ENCODE measurements around the gene PPP2R5C.

The PPP2R5C gene

GRCh38 chr14:101857226-101857625 lies 95.7 kb downstream of the PPP2R5C start:
- no peak overlapping the region for H3K4me3 ChIP-seq (ENCODE audit: low read length)
- WGBS = 86% methylated on average over 1 of the region's 1 CpG
- H3K4me1 ChIP-seq (ENCODE audit: insufficient read depth, low read length) = no peaks in the 10 kb centered on the region
- H3K27me3 ChIP-seq (ENCODE audit: insufficient read depth, low read length) = no peaks in the 10 kb centered on the region
- peaks cover 14% of the 10 kb centered on the region for H3K36me3 ChIP-seq (ENCODE audit: insufficient read depth, low read length)
- H3K9ac ChIP-seq (ENCODE audit: low read depth, low read length) = no peak overlapping the region
- no peaks in the 10 kb centered on the region for H3K9me3 ChIP-seq (ENCODE audit: insufficient read depth, low read depth, low read length)
- no peak overlapping the region for H3K27ac ChIP-seq (ENCODE audit: low read depth, low read length)

GRCh38 chr14:101858791-101859537 lies 97.5 kb downstream of the PPP2R5C start:
- Histone ChIP-seq H3K27ac (ENCODE audit: low read depth, low read length) (no peak overlapping the region), H3K9ac (ENCODE audit: low read depth, low read length) (no peak overlapping the region), H3K4me1 (ENCODE audit: insufficient read depth, low read length) (no peaks in the 10 kb centered on the region), H3K9me3 (ENCODE audit: insufficient read depth, low read depth, low read length) (no peaks in the 10 kb centered on the region), H3K27me3 (ENCODE audit: insufficient read depth, low read length) (no peaks in the 10 kb centered on the region), H3K4me3 (ENCODE audit: low read length) (no peak overlapping the region), H3K36me3 (ENCODE audit: insufficient read depth, low read length) (peaks cover 14% of the 10 kb centered on the region)
- 95% methylated on average over 17 of the region's 17 CpGs for WGBS

- H3K4me1 ChIP-seq (ENCODE audit: insufficient read depth, low read length) = no peaks in the 10 kb centered on the region
- 90% methylated on average over 2 of the region's 2 CpGs for WGBS
- no peak overlapping the region for H3K27ac ChIP-seq (ENCODE audit: low read depth, low read length)
Measured at GRCh38 chr14:101859538-101859902, 98.0 kb downstream of the PPP2R5C start.

DNA sequence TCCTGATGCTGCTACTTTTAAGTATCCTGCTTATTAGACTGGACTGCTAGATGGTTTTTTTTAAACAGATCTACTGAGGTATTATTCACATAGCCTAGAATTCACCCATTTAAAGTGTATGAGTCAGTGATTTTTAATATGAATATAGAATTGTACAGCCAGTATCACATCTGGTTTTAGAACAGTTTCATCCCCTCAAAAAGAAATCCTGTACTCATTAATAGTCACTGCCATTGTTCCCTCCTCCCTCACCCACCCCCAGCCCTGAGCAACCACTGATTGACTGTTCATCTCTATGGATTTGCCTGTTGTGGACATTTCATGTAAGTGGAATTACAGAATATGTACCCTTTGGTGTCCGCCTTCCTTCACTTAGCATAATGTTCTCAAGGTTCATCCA lies 98.4 kb downstream of the PPP2R5C start:
- Histone ChIP-seq H3K9ac (ENCODE audit: low read depth, low read length) (no peak overlapping the region), H3K4me3 (ENCODE audit: low read length) (no peak overlapping the region), H3K27ac (ENCODE audit: low read depth, low read length) (no peak overlapping the region), H3K36me3 (ENCODE audit: insufficient read depth, low read length) (peaks cover 14% of the 10 kb centered on the region), H3K9me3 (ENCODE audit: insufficient read depth, low read depth, low read length) (no peaks in the 10 kb centered on the region), H3K27me3 (ENCODE audit: insufficient read depth, low read length) (no peaks in the 10 kb centered on the region), H3K4me1 (ENCODE audit: insufficient read depth, low read length) (no peaks in the 10 kb centered on the region)
- WGBS = 95% methylated on average over 1 of the region's 1 CpG

More at GRCh38 chr14:101859538-101859902, 98.0 kb downstream of the PPP2R5C start:
- no peak overlapping the region for H3K4me3 ChIP-seq (ENCODE audit: low read length)
- no peaks in the 10 kb centered on the region for H3K27me3 ChIP-seq (ENCODE audit: insufficient read depth, low read length)
- peaks cover 14% of the 10 kb centered on the region for H3K36me3 ChIP-seq (ENCODE audit: insufficient read depth, low read length)
- H3K9me3 ChIP-seq (ENCODE audit: insufficient read depth, low read depth, low read length) = no peaks in the 10 kb centered on the region
- H3K9ac ChIP-seq (ENCODE audit: low read depth, low read length) = no peak overlapping the region

- no peaks in the 10 kb centered on the region for H3K27me3 ChIP-seq (ENCODE audit: insufficient read depth, low read length)
- no peak overlapping the region for H3K4me3 ChIP-seq (ENCODE audit: low read length)
- H3K9me3 ChIP-seq (ENCODE audit: insufficient read depth, low read depth, low read length) = no peaks in the 10 kb centered on the region
- no peaks in the 10 kb centered on the region for H3K4me1 ChIP-seq (ENCODE audit: insufficient read depth, low read length)
- 96% methylated on average over 6 of the region's 6 CpGs for WGBS
- H3K36me3 ChIP-seq (ENCODE audit: insufficient read depth, low read length) = peaks cover 14% of the 10 kb centered on the region
- H3K9ac ChIP-seq (ENCODE audit: low read depth, low read length) = no peak overlapping the region
- H3K27ac ChIP-seq (ENCODE audit: low read depth, low read length) = no peak overlapping the region
Measured at GRCh38 chr14:101861464-101861863, 100.0 kb downstream of the PPP2R5C start.

DNA sequence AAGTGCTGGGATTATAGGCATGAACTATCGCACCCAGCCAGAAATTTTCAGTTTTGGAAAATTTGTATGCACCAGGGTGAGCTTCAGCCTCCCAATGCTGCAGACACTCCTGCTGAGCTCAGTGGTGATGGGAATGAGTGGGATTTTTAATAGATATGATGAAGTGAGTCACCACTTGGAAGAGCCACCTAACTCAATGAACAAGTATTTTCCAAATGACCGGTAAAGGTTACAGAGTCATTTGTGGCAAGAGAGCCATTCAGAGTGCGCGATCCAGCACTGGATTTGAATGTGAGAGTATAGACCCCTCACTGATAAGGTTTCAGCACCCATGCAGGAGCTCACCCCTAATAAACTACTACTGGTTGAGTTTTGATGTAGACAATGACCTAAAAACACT lies 100.7 kb downstream of the PPP2R5C start:
- H3K27ac ChIP-seq (ENCODE audit: low read depth, low read length) = no peak overlapping the region
- H3K4me1 ChIP-seq (ENCODE audit: insufficient read depth, low read length) = no peaks in the 10 kb centered on the region
- H3K9ac ChIP-seq (ENCODE audit: low read depth, low read length) = no peak overlapping the region
- no peaks in the 10 kb centered on the region for H3K9me3 ChIP-seq (ENCODE audit: insufficient read depth, low read depth, low read length)
- H3K4me3 ChIP-seq (ENCODE audit: low read length) = no peak overlapping the region
- peaks cover 9% of the 10 kb centered on the region for H3K36me3 ChIP-seq (ENCODE audit: insufficient read depth, low read length)
- 100% methylated on average over 4 of the region's 4 CpGs for WGBS
- H3K27me3 ChIP-seq (ENCODE audit: insufficient read depth, low read length) = no peaks in the 10 kb centered on the region

DNA sequence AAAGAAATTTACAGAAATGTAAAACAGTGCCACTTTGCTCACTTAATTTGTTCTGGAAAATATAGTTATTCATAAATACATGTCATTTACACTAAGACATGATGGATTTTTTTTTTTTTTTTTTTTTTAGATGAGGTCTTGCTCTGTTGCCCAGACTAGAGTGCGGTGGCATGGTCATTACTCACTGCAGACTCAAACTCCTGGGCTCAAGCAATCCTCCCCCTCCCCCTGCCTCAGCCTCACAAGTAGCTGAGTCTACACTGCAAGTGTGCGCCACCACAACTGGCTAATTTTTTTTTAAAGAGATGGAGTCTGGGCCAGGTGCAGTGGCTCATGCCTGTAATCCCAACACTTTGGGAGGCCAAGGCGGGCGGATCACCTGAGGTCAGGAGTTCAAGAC lies 101.2 kb downstream of the PPP2R5C start:
- Histone ChIP-seq H3K36me3 (ENCODE audit: insufficient read depth, low read length) (peaks cover 5% of the 10 kb centered on the region; the same call in 1 of the 2 replicates), H3K9me3 (ENCODE audit: insufficient read depth, low read depth, low read length) (no peaks in the 10 kb centered on the region), H3K4me1 (ENCODE audit: insufficient read depth, low read length) (no peaks in the 10 kb centered on the region), H3K4me3 (ENCODE audit: low read length) (no peak overlapping the region), H3K27ac (ENCODE audit: low read depth, low read length) (no peak overlapping the region), H3K27me3 (ENCODE audit: insufficient read depth, low read length) (no peaks in the 10 kb centered on the region), H3K9ac (ENCODE audit: low read depth, low read length) (no peak overlapping the region)
- 92% methylated on average over 3 of the region's 4 CpGs for WGBS

DNA sequence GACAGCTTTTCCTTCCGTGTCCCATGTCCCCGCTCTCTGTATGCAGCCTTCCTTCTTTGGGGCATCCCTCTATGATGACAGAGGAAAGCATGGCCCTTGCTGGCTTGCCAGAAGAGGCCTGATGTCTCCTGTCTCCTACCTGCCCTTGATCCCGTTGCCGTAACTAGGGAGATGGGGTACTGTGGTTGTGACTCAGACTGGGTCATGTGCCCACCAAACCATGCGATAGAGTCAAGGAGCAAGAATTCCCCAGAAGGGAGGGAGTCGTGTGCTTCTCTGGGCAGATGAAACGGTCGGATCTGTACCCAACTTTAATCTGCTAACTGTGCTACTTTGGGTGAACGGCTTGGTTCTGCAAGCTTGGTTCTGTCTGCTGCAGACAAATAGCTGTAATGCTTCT lies 103.8 kb downstream of the PPP2R5C start:
- Histone ChIP-seq H3K9ac (ENCODE audit: low read depth, low read length) (no peak overlapping the region), H3K4me3 (ENCODE audit: low read length) (no peak overlapping the region), H3K27me3 (ENCODE audit: insufficient read depth, low read length) (no peaks in the 10 kb centered on the region), H3K27ac (ENCODE audit: low read depth, low read length) (no peak overlapping the region), H3K36me3 (ENCODE audit: insufficient read depth, low read length) (no peaks in the 10 kb centered on the region), H3K4me1 (ENCODE audit: insufficient read depth, low read length) (no peaks in the 10 kb centered on the region), H3K9me3 (ENCODE audit: insufficient read depth, low read depth, low read length) (no peaks in the 10 kb centered on the region)
- WGBS = 92% methylated on average over 9 of the region's 9 CpGs

DNA sequence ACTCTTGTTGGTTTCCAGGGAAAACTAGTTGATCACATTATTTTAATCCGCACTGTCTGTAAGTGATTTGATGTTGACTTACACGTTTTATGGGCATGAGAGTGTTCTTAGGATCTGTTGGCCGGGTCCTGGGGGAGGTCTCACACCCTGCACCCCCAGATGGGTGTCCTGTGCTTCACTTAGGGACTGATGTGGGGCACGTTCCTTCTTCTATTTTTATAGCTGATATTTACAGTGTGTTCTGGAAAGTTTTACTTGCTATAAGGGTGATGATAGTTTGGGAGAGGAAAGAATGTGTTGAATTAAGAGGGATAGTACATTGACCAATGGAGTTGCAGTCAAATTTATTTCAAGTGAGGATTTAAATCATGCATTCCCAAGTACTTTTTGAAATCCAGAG lies 106.3 kb downstream of the PPP2R5C start:
- Histone ChIP-seq H3K9ac (ENCODE audit: low read depth, low read length) (no peak overlapping the region), H3K4me1 (ENCODE audit: insufficient read depth, low read length) (no peaks in the 10 kb centered on the region), H3K27me3 (ENCODE audit: insufficient read depth, low read length) (no peaks in the 10 kb centered on the region), H3K4me3 (ENCODE audit: low read length) (no peak overlapping the region), H3K9me3 (ENCODE audit: insufficient read depth, low read depth, low read length) (no peaks in the 10 kb centered on the region), H3K36me3 (ENCODE audit: insufficient read depth, low read length) (no peaks in the 10 kb centered on the region), H3K27ac (ENCODE audit: low read depth, low read length) (no peak overlapping the region)
- WGBS = 91% methylated on average over 4 of the region's 4 CpGs

DNA sequence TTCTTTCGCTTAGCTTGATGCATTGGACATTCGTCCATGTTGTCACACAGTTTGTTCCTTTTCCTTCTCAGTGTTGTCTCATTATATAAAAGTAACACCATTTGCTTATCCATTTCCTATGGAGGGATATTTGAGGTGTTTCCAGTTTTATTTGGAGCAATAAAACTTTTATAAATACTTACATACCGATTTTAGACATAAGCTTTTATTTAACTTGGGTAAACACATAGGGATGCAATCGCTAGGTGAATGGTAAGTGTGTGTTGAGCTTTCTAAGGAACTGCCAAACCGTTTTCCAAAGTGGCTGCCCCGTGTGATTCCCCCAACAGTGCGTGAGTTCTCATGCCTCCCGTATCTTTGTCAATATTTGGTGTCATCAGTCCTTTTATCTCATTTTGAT lies 107.7 kb downstream of the PPP2R5C start:
- Histone ChIP-seq H3K4me1 (ENCODE audit: insufficient read depth, low read length) (no peaks in the 10 kb centered on the region), H3K36me3 (ENCODE audit: insufficient read depth, low read length) (no peaks in the 10 kb centered on the region), H3K9ac (ENCODE audit: low read depth, low read length) (no peak overlapping the region), H3K4me3 (ENCODE audit: low read length) (no peak overlapping the region), H3K9me3 (ENCODE audit: insufficient read depth, low read depth, low read length) (no peaks in the 10 kb centered on the region), H3K27me3 (ENCODE audit: insufficient read depth, low read length) (no peaks in the 10 kb centered on the region), H3K27ac (ENCODE audit: low read depth, low read length) (no peak overlapping the region)
- 94% methylated on average over 7 of the region's 8 CpGs for WGBS

DNA sequence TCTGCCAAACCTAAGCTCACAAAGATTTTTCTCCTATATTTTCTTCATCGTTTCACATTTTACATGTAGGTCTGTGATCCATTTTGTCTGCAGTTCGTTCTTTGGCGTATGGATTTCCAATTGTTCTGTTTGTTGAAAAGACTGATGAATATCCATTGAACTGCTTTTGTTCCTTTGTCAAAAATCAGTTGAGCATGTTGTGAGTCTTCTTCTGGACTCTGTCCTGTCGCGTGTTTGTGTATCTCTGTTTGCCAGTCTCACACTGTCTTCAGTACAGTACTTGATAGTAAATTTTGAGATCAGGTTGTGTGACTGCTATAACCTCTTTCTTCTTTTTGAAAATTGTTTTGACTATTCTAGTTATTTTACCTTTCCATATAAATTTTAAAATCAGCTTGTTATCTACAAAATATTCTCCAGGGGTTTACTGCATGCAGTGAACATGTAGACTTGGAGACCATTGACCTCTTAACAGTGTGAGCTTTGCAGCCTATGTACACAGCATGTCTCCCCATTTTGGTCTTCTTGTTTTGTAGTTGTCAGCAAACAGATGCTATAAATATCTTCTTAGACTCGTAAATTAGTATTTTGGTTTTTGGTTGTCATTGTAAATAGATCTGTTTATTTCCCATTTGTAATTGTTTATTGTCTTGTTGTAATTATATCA lies 108.9 kb downstream of the PPP2R5C start:
- Histone ChIP-seq H3K4me1 (ENCODE audit: insufficient read depth, low read length) (no peaks in the 10 kb centered on the region), H3K27ac (ENCODE audit: low read depth, low read length) (no peak overlapping the region), H3K27me3 (ENCODE audit: insufficient read depth, low read length) (no peaks in the 10 kb centered on the region), H3K9ac (ENCODE audit: low read depth, low read length) (no peak overlapping the region), H3K4me3 (ENCODE audit: low read length) (no peak overlapping the region), H3K9me3 (ENCODE audit: insufficient read depth, low read depth, low read length) (no peaks in the 10 kb centered on the region), H3K36me3 (ENCODE audit: insufficient read depth, low read length) (no peaks in the 10 kb centered on the region)
- WGBS = 83% methylated on average over 6 of the region's 6 CpGs

All from HUES64 (cell line).